ENCODE data around the gene ITPK1. TPM values are rescaled to one million over a fixed set of nuclear protein-coding genes. Genes with fewer than 3 reads are reported as not detected.

The ITPK1 gene
- total RNA-seq, 4 donors from 2014 or later: 32.6 to 94.9 (median 54.6) TPM

DNA sequence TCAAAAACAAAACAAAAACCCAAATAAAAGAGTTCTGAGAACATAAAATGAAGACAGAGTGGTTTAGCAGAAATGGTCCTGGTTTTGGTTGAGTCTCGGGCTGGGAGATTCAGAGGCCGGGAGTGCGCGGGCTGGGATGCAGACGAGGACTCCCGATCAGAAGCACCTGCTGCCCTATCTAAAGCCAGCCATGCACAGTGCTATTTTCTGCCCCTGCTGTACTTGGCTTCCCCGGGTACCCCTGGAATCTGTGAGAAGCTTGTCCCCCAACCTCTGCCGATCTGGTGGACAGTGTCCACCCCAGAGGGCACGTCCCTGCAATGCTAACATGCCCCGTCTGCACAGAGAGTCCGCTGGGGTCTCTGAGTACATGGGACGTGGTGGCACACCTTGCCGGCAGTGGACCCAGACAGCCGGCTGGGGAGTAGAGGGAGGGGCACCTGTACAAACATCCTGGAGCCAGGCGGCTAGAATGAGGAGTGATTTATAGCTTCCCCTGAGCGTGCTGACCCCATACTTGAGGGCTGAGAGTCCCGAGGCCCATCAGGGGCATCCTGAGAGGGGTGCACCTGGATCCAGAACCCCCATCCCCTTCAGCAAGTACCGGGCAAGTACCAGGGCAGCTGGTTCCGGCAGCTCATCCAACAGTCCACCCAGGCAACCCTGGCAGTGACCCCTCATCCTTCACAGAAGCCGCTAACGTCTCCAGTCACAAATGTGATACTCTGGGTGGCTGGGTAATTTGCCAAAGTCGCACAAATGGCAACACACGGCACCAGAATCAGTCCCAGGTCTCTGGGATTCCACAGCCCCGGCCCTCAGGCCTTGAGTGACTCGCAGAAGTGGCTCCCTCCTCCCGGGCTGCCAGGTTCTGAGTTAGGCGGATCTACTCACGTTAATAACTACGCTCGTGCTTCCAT, 155.7 kb downstream of the ITPK1 start:
- ATAC-seq (ENCODE audit: low FRiP score): no peak
- no peak for DNase-seq (ENCODE audit: low spot score)
- TF ChIP-seq, protein P1, sequence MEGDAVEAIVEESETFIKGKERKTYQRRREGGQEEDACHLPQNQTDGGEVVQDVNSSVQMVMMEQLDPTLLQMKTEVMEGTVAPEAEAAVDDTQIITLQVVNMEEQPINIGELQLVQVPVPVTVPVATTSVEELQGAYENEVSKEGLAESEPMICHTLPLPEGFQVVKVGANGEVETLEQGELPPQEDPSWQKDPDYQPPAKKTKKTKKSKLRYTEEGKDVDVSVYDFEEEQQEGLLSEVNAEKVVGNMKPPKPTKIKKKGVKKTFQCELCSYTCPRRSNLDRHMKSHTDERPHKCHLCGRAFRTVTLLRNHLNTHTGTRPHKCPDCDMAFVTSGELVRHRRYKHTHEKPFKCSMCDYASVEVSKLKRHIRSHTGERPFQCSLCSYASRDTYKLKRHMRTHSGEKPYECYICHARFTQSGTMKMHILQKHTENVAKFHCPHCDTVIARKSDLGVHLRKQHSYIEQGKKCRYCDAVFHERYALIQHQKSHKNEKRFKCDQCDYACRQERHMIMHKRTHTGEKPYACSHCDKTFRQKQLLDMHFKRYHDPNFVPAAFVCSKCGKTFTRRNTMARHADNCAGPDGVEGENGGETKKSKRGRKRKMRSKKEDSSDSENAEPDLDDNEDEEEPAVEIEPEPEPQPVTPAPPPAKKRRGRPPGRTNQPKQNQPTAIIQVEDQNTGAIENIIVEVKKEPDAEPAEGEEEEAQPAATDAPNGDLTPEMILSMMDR (IDR thresholded peaks at IDR 0.05): no peak

DNA sequence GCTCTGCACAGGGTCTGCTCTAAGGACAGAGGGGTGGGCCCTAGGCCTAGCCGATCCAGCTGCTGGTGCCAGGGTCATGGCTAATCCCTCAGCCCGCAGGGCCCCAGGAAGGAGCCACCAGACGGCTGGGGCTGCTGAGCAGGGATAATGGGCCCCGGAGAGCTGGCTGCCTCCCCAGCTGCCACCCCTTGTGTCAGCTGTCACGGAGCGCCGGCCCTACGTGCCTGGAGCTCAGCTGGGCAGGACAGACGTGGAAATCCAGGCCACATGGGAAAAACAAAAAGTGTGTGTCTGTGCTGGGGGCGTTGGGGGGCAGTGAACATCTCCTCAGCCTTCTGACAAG, 156.6 kb downstream of the ITPK1 start:
- ATAC-seq (ENCODE audit: low FRiP score) (no peak), DNase-seq (ENCODE audit: low spot score) (no peak)
- TF ChIP-seq, protein P1 (IDR thresholded peaks at IDR 0.05): no peak

DNA sequence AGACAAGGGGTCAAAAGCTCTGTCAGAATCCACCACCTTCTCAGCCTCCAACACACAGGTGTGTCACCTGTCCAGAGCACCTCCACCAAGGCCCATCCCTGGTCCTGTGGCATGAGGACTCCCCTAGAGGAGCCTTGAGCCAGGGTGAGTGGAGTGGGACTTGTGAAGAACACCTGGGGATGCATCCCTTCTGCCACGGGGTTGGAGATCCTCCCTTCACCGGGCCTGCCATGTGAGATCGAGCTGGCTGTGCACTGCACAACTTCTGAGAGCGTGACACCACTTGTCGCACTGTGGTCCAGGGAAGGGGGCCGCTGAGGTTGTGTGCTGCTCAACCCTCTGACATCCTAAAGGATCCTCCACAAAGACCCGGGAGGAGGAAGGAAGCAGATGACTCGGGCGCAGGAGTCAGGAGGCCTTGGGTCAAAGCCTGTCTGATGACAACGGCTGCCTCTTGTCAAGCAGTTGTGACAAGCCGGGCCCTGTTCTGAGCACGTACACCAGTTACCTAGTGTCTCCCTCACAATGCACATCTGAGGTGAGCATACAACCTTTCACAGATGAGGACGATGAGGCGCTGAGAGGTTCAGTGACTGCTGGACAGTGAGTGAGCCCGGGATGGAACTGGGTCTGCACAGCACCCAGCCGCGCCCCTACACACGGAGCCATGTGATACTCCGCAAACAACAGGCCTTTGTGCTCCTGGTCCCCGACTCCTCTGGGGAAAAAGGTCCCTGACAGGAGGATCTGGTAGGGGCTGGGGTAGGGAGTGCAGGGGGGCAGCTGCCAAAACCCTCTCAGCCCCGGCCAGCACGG, 157.1 kb downstream of the ITPK1 start:
- TF ChIP-seq, protein P1 (IDR thresholded peaks at IDR 0.05): no peak
- DNase-seq (ENCODE audit: low spot score) (no peak), ATAC-seq (ENCODE audit: low FRiP score) (no peak)

DNA sequence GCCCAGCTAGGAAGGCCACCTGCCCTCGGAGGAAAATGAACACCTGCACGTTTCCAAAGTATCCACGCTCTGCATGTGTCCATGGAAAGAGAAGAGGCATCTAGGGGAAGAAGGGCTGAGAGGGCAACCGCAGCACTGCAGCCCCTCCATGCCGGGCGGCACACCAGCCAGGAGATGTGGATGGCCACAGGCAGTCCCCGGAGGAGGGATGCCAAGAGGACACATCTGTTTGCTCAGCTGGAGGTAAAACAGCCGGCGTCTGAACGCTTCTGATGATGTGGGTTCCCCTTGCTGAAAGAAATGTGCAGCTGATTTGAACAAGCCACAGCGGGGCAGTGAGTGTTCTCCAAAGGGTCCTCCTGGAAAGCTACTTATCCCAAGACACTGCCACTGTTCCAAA, 158.8 kb downstream of the ITPK1 start:
- ATAC-seq (ENCODE audit: low FRiP score): no peak
- TF ChIP-seq, protein P1 (IDR thresholded peaks at IDR 0.05): no peak
- DNase-seq (ENCODE audit: low spot score): no peak

DNA sequence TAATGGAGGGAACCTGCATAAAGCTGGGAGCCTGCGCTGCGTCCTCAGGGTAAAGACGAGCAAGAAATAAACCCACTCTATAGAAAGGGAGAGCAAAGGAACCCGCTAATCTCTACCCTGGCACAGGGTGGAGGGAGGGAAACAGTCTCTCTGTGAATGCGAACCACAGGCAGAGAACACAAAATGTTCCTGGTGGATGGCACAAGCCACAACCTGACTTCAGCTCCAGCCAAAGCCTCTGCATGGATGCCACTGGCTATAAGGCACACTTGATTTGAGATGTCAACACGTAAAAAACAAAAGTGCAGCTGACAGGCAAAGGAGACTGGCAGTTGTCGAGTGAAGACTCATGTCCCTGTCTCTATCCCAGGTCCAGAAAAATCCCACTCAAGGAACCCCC, 160.3 kb downstream of the ITPK1 start:
- ATAC-seq (ENCODE audit: low FRiP score): no peak
- no peak for DNase-seq (ENCODE audit: low spot score)
- TF ChIP-seq, protein P1 (IDR thresholded peaks at IDR 0.05): no peak

DNA sequence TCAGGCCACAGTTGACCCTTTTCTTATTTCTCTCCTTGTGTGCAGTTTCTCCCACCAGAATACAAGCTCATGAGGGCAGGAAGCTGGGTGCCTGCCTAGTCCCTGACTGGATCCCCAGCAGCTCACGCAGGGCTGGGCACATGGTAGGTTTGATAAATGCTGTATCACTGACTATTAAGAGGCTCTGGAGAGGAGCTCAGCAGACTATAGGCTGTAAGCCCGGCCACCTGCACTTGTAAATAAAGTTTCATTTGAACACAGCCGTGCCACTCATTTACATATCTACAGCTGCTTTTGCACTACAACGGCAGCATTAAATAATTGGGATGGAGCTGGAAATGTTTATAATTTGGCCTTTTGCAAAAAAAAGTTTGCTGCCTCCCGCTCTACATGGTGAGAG, 160.8 kb downstream of the ITPK1 start:
- ATAC-seq (ENCODE audit: low FRiP score) (no peak), DNase-seq (ENCODE audit: low spot score) (no peak)
- TF ChIP-seq, protein P1 (IDR thresholded peaks at IDR 0.05): no peak
